Spleen (tissue), 7 donors: ENCODE measurements around the gene TTC23.

ENCODE experiments used
- CTCF ChIP-seq, 11 experiments: fragments of 200-600 bp in 7 of 11; fragments of 450-650 bp in 4 of 11; sonication (generic) in 4 of 11; IDR thresholded peaks in 8 of 11; conservative IDR thresholded peaks in 3 of 11; 1 replicate in 7 of 11; 2 replicates in 4 of 11; pipeline versions ENCODE4 v1.4.0 to v1.8.0; 2016 to 2021; ENCODE audit warnings: antibody characterized with exemption in 11 of 11, inconsistent platforms in 4 of 11, mild to moderate bottlenecking in 1 of 11
- POLR2A ChIP-seq, 3 donors: fragments of 450-650 bp; IDR thresholded peaks; one replicate each; pipeline ENCODE4 v1.5.1; 2017; ENCODE audit warnings: antibody characterized with exemption in 3 of 3, mild to moderate bottlenecking in 1 of 3
- donor health status: DM: no; HTN: no; CAD: no; lungs with moderate emphysema.
- donor health status: DM: no; HTN: no; CAD: no.
- donor health status: DM: no; HTN: no; CAD: no.

GRCh38 chr15:99295840-99296239 is 46.5 kb upstream of the TTC23 start:
- TF ChIP-seq POLR2A (IDR thresholded peaks at IDR 0.05) (no peak), CTCF (IDR thresholded peaks at IDR 0.05 in 8 of 11, conservative IDR thresholded peaks at IDR 0.05 in 3 of 11) (no peak)
